K562 (cell line): ENCODE measurements around the gene TLN1. TPM values are rescaled to one million over a fixed set of nuclear protein-coding genes. Genes with fewer than 3 reads are reported as not detected.

Source experiments
- BACH1 ChIP-seq: fragments of 200-800 bp; sonication (Bioruptor generic); IDR thresholded peaks from 2 replicates; pipeline ENCODE4 v1.6.1; 2016; ENCODE audit warnings: missing genetic modification characterization, missing compliant biosample characterization
- CREB1 ChIP-seq, 2 experiments: sonication (generic) in 1 of 2; formaldehyde crosslinking in 1 of 2; IDR thresholded peaks; 2 replicates each; pipeline versions ENCODE4 v1.6.1 to v1.8.0; 2012 to 2022; ENCODE audit warnings: inconsistent platforms in 1 of 2, mild to moderate bottlenecking in 1 of 2, missing genetic modification reagents in 1 of 2, moderate library complexity in 1 of 2
- ELF2 ChIP-seq: fragments of 250-450 bp; sonication (Bioruptor Pico); IDR thresholded peaks from 2 replicates; pipeline ENCODE4 v1.5.0; 2021; ENCODE audit warnings: mild to moderate bottlenecking
- ESRRA ChIP-seq: fragments of 450-650 bp; IDR thresholded peaks from 2 replicates; pipeline ENCODE4 v1.6.1; 2014; ENCODE audit warnings: low read depth, mild to moderate bottlenecking, moderate library complexity, borderline replicate concordance
- GATAD2A ChIP-seq: fragments of 450-650 bp; IDR thresholded peaks from 2 replicates; pipeline ENCODE4 v1.6.1; 2017
- JUN ChIP-seq, 2 experiments: sonication (generic) in 1 of 2; formaldehyde crosslinking in 1 of 2; IDR thresholded peaks; 2 replicates each; pipeline versions ENCODE4 v1.6.1 to v1.8.0; 2012 to 2022; ENCODE audit warnings: borderline replicate concordance in 2 of 2, mild to moderate bottlenecking in 2 of 2, improper control_type of control experiment in 1 of 2, low read depth in 1 of 2, low read length in 1 of 2, missing genetic modification reagents in 1 of 2
- MXD1 ChIP-seq: fragments of 250-450 bp; sonication (Bioruptor Pico); IDR thresholded peaks from 2 replicates; pipeline ENCODE4 v1.8.0; 2021; ENCODE audit warnings: borderline replicate concordance, mild to moderate bottlenecking, moderate library complexity; ENCODE audit not compliant: poor library complexity, severe bottlenecking
- RB1 ChIP-seq: fragments of 450-650 bp; IDR thresholded peaks from 2 replicates; pipeline ENCODE4 v1.6.1; 2017; ENCODE audit warnings: low read depth, mild to moderate bottlenecking
- RBFOX2 ChIP-seq: fragments of 200-400 bp; formaldehyde crosslinking; IDR thresholded peaks from 2 replicates; pipeline ENCODE4 v1.6.1; 2017; ENCODE audit warnings: low read depth, mild to moderate bottlenecking, low read length, moderate library complexity
- RERE ChIP-seq: sonication (generic); formaldehyde crosslinking; IDR thresholded peaks from 2 replicates; pipeline ENCODE4 v1.8.0; 2023; ENCODE audit warnings: missing genetic modification reagents, mild to moderate bottlenecking, borderline replicate concordance
- SMARCE1 ChIP-seq: fragments of 450-650 bp; IDR thresholded peaks from 2 replicates; pipeline ENCODE4 v1.7.1; 2016; ENCODE audit warnings: mild to moderate bottlenecking
- SNIP1 ChIP-seq: fragments of 450-650 bp; IDR thresholded peaks from 2 replicates; pipeline ENCODE4 v1.7.1; 2017; ENCODE audit warnings: low read depth, mild to moderate bottlenecking
- TRIM25 ChIP-seq: fragments of 450-650 bp; IDR thresholded peaks from 2 replicates; pipeline ENCODE4 v1.7.0; 2016; ENCODE audit warnings: borderline replicate concordance
- ZKSCAN1 ChIP-seq: fragments of 150-350 bp; IDR thresholded peaks from 2 replicates; pipeline ENCODE4 v1.6.1; 2016; ENCODE audit warnings: low read depth, low read length
- ZNF398 ChIP-seq: fragments of 250-450 bp; sonication (Bioruptor Pico); IDR thresholded peaks from 2 replicates; pipeline ENCODE4 v1.8.0; 2021; ENCODE audit warnings: moderate library complexity, mild to moderate bottlenecking, inconsistent platforms
- polyA plus RNA-seq, 8 experiments: library from polyadenylated mRNA; depleted of rRNA in 4 of 8; stranded (reverse) in 5 of 8; unstranded in 3 of 8; fragments of >200 nt; fragmentation: Nextera tagmentation in 2 of 8; fragmentation: Illumina TruSeq in 1 of 8; extraction: Ambion mirVana in 2 of 8; extraction: Trizol in 1 of 8; gene quantifications; 2 replicates each; pipeline versions ENCODE4 v1.2.1 to v1.2.3, GENCODE V29; 2011 to 2014; ENCODE audit warnings: inconsistent platforms in 1 of 8, missing spikeins in 1 of 8
- total RNA-seq, 7 experiments: library from RNA; depleted of rRNA in 6 of 7; stranded (reverse); fragments of >200 nt in 6 of 7; fragmentation: Illumina TruSeq in 2 of 7; extraction: Trizol in 2 of 7; gene quantifications; 2 replicates each; pipeline versions ENCODE4 v1.2.1 to v1.2.3, GENCODE V29; 2011 to 2021; ENCODE audit warnings: low replicate concordance in 1 of 7

The TLN1 gene
- total and polyA plus RNA-seq, 9 of the 15 experiments (the other 6 are each of a cell fraction or from before 2014, with no cell fraction given), result 3.6 to 240 (median 54.8) TPM

- TF ChIP-seq MXD1 (CRISPR knock-in tag), result no peak
- peak; percentile 83 for TF ChIP-seq RB1
- no peak for TF ChIP-seq BACH1 (tag)
- TF ChIP-seq RBFOX2, result peak; percentile 92
- TF ChIP-seq JUN (IDR thresholded peaks at IDR 0.05; ENCODE audit: borderline replicate concordance, low read depth, low read length), result peak; percentile 23; the same call in 1 of the 2 replicates
- no peak for TF ChIP-seq JUN (CRISPR knock-in tag; IDR thresholded peaks at IDR 0.05; ENCODE audit: borderline replicate concordance)
- no peak for TF ChIP-seq ZNF398 (CRISPR knock-in tag)
- no peak for TF ChIP-seq SMARCE1
- TF ChIP-seq ESRRA, result peak; percentile 85
- peak; percentile 80 for TF ChIP-seq GATAD2A
- TF ChIP-seq ZKSCAN1, result 0 out of 2 replicates have a peak, but pooled peaks have one; percentile 22
- no peak for TF ChIP-seq RERE (CRISPR knock-in tag)
- peak; percentile 90 for TF ChIP-seq CREB1 (IDR thresholded peaks at IDR 0.05)
- peak; percentile 87 for TF ChIP-seq CREB1 (CRISPR knock-in tag; IDR thresholded peaks at IDR 0.05)
- no peak for TF ChIP-seq TRIM25
- peak; percentile 71; the same call in 1 of the 2 replicates for TF ChIP-seq ELF2 (CRISPR knock-in tag)
- TF ChIP-seq SNIP1, result peak; percentile 94
Observed at GRCh38 chr9:35732185-35732799, at the start of gene TLN1, which contains the start of gene CREB3 (continued).
